ENCODE data around the gene SORCS2. TPM values are rescaled to one million over a fixed set of nuclear protein-coding genes. Genes with fewer than 3 reads are reported as not detected.

The SORCS2 gene
- total RNA-seq, 2 donors from 2014 or later = 0.54 to 0.74 TPM

- Histone ChIP-seq H3K27me3 (no peaks in the 10 kb centered on the region), H3K9me3 (no peaks in the 10 kb centered on the region), H3K4me1 (no peaks in the 10 kb centered on the region), H3K27ac (no peak overlapping the region), H3K9ac (ENCODE audit: low read depth in 2 of 2, low read length in 2 of 2) (no peak overlapping the region), H3K36me3 (no peaks in the 10 kb centered on the region), H3K4me3 (no peak overlapping the region)
- intact Hi-C loops (cut with DNase I) = no loop called here
- no peak for TF ChIP-seq CTCF (IDR thresholded peaks at IDR 0.05)
- DNase-seq = no peak
Measured at GRCh38 chr4:7285244-7286094, 93.1 kb downstream of the SORCS2 start.

DNA sequence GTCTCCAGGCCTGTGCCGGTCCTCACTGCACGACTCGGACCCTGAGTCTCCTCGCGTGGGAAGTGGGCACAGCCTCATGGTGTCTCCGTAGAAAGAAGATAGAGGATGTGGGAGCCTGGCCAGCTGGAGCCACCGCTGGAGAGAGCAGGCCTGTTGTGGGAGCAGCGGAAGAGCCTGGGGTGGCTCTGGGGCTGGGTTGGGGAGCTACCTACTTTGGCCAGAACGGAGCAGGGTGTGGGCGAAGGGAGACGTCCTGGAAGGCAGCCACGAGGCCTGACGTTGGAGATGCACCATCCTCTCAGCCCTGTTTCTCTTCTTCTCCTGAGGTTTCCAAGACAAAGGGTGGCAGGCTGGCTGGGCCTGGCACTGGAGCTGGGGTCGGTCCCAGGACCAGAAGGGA is 93.8 kb downstream of the SORCS2 start:
- no peak for DNase-seq
- no peak overlapping the region for H3K27ac ChIP-seq
- H3K9ac ChIP-seq (ENCODE audit: low read depth in 2 of 2, low read length in 2 of 2) = no peak overlapping the region
- TF ChIP-seq CTCF (IDR thresholded peaks at IDR 0.05) = no peak
- intact Hi-C loops (cut with DNase I) = no loop called here
- H3K4me1 ChIP-seq = no peaks in the 10 kb centered on the region
- no peaks in the 10 kb centered on the region for H3K27me3 ChIP-seq
- no peaks in the 10 kb centered on the region for H3K9me3 ChIP-seq
- no peaks in the 10 kb centered on the region for H3K36me3 ChIP-seq
- H3K4me3 ChIP-seq = no peak overlapping the region

DNA sequence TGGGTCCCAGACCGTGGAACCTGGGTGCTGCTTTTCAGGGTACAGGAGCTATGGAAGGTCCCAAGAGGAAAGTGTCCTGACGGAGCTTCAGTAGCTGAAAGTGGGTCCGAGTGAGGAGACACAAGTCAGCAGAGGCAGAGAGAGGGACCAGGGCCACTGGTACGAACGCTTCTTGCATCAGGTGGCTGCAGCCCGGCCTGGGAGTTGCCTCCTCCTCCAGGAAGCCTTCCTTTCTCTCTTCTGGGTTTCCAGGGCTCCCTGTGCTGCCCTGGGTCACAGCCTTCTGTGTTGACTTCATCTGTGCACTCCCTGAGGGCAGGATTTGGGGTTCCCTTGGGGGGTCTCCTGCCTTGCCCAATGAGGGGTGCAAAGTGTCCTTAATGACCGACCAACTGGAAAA is 94.5 kb downstream of the SORCS2 start:
- Histone ChIP-seq H3K4me3 (no peak overlapping the region), H3K27ac (no peak overlapping the region), H3K9ac (ENCODE audit: low read depth in 2 of 2, low read length in 2 of 2) (no peak overlapping the region), H3K36me3 (no peaks in the 10 kb centered on the region), H3K9me3 (no peaks in the 10 kb centered on the region), H3K4me1 (no peaks in the 10 kb centered on the region), H3K27me3 (no peaks in the 10 kb centered on the region)
- DNase-seq = no peak
- TF ChIP-seq CTCF (IDR thresholded peaks at IDR 0.05) = no peak
- intact Hi-C loops (cut with DNase I) = no loop called here

DNA sequence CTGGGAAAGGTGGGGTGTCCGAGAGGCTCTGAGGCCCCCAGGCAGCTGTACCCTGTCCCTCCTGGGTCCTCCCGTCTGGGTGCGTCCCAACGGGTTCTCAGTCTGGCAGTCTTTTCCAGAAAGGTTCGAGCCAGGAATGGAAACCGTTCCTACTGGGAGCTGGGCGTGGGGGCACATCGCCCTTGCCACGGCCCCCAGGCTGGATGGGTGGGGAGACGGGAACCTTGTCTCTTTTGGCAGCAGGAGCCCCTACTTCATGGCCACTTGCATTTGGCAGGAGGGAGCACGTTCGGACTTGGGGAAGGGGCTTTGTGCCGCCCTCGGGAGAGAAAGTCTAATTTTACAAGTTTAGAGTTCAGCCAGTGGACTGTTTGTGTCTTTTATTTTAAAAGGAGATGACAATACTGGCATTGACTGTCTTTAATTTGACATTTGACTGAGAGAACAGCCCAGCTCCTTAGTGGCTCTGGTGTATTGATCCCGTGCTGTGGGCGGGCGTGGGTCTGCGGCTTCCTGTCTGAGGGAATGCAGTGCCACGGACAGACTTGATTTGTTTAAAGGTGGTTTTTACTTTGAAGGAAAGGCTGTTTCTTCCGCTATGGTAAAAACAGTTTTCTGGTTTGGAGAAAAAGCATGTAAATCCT is 95.1 kb downstream of the SORCS2 start:
- H3K9ac ChIP-seq (ENCODE audit: low read depth in 2 of 2, low read length in 2 of 2) = no peak overlapping the region
- H3K27me3 ChIP-seq = no peaks in the 10 kb centered on the region
- intact Hi-C loops (cut with DNase I) = no loop called here
- H3K27ac ChIP-seq = no peak overlapping the region
- H3K4me3 ChIP-seq = no peak overlapping the region
- no peak for DNase-seq
- no peaks in the 10 kb centered on the region for H3K36me3 ChIP-seq
- no peaks in the 10 kb centered on the region for H3K9me3 ChIP-seq
- no peak for TF ChIP-seq CTCF (IDR thresholded peaks at IDR 0.05)
- no peaks in the 10 kb centered on the region for H3K4me1 ChIP-seq

- no peak for DNase-seq
- no peaks in the 10 kb centered on the region for H3K27me3 ChIP-seq
- H3K4me1 ChIP-seq = no peaks in the 10 kb centered on the region
- intact Hi-C loops (cut with DNase I) = no loop called here
- H3K36me3 ChIP-seq = no peaks in the 10 kb centered on the region
- H3K9me3 ChIP-seq = no peaks in the 10 kb centered on the region
- no peak overlapping the region for H3K4me3 ChIP-seq
- TF ChIP-seq CTCF (IDR thresholded peaks at IDR 0.05) = no peak
- no peak overlapping the region for H3K9ac ChIP-seq (ENCODE audit: low read depth in 2 of 2, low read length in 2 of 2)
- no peak overlapping the region for H3K27ac ChIP-seq
Measured at GRCh38 chr4:7287918-7288280, 95.6 kb downstream of the SORCS2 start.
